Iris pigment epithelial cell (primary cell): Measurements from ENCODE around the gene TCFL5.

Experiments used
- DNase-seq: peaks from one replicate; pipeline ENCODE4 v3.0.0-alpha.2; 2011; ENCODE audit warnings: low read depth

TCFL5 gene

DNA sequence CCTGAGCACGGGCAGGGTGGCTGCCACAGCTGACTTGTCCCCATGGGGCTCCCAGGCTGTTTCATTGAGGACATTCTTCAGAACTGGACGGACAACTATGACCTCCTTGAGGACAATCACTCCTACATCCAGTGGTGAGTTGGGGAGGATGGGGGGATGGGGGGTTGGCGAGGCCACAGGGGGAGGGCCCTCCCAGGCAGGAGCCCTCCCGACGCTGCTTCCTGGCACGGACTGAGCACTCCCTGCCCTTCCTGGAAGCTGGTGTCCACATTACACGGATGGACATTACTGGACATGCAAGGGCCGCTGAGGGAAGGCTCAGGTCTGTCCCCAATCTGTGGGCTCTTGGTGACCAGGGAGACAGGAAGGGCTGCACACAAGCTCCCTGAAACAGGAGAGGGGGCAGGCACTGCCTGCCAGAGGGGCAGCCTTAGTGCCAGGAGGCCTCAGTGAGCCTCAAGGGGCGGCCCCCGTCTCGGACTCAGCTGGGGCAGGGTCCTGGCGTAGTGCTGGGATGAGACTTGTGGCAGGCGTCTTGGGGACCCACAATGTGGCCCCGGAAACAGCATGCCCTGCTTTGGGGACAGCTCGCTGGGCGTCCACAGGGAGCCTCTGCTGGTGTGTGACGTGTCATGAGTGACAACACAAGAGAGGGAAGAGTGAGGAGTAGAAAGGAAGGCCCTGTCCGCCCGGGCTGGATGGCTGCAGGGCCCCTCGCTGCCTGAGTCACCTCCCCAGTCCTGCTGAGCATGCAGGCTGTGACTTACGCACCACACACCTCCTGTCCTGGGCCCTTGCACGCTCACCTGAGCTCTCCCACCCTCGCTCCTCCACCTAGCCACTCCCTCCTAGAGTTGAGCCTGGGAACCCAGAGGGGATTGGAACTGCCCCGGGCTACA is 51.8 kb downstream of the TCFL5 start:
- DNase-seq: no peak

DNA sequence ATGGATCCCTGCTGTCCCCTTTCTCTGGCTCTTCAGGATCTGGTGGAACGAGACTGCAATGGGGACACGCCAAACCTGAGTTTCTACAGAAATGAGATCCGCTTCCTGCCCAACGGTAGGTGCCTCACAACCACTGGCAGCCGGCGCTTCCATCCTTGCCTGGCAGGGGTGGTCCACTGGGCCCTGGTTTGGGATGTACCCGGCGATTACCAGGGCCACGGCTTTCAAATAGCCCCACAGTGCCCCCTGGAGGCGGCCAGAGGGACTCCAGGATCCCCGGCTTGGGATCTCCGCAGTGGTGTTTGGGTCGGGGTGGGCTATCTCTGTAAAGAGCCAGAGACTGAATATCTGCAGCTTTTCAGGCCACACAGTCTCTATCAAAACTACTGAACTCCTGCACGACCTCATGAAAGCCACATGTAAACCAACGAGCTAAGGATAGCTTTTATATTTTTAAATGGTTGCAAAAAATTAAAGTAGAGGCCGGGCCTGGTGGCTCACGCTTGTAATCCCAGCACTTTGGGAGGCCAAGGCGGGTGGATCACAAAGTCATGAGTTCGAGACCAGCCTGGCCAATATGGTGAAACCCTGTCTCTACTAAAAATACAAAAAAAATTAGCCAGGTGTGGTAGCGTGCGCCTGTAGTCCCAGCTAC is 53.3 kb downstream of the TCFL5 start:
- no peak for DNase-seq

DNA sequence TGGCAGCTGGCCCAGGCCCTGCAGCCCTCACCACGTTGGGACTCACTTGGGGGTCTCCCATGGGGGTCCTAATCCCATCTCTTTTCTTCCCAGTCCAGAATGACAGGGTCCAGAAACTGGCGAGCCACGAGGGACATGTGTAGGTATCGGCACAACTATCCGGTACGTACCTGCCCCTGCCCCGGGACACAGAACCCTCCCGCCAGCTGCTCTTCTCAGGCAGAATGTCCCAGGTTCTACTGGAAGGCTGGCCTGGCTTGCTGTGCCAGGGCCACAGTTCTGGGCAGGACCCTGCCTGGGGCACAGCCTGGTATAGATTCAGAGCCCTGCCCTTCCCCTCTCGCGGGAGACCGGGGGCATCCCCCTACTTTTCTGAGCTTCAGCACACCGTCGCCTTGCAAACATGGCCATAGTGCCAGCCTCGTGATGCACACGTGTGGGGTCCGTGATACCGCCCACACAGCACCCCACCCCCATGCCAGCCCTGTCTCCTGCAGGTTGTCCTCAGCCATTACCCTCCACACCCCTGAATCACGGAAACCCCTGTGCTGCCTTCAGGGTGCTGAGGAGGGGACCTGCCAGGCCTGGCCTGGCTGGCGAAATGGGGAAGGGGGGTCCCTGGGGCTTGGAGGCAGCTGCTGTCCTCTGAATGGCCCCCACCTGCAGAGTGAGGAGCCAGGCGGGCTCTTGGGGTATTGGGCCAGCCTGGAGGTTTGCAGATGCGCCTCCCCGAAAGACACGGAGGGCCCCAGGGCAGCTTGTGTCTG is 54.0 kb downstream of the TCFL5 start:
- no peak for DNase-seq

DNA sequence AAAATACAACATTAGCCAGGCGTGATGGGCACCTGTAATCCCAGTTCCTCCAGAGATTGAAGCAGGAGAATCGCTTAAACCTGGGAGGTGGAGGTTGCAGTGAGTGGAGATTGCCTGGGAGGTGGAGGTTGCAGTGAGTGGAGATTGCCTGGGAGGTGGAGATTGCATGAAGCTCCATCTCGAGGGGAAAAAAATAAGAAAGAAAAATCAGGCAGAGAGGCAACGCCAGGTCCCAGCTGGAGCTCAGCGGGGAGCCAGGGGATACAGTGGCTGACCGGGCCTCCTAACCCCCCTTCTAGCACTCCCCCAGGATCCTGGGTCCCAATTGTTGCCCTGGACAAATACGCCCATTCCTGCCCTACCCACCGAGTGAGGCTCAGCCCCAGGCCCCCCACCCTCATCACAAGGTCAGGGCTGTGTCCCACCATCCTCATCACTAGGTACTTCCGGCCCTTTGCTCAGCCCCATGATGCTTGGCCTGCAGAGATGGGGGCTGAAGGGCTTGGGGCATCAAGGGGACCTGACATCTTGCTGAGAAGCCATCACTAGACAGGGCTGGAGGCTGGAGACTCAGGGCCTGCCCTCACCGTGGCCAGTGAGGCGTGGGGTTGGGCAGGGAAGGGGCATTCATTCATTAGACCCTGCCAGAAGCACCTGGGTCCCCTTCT is 55.1 kb downstream of the TCFL5 start:
- no peak for DNase-seq

DNA sequence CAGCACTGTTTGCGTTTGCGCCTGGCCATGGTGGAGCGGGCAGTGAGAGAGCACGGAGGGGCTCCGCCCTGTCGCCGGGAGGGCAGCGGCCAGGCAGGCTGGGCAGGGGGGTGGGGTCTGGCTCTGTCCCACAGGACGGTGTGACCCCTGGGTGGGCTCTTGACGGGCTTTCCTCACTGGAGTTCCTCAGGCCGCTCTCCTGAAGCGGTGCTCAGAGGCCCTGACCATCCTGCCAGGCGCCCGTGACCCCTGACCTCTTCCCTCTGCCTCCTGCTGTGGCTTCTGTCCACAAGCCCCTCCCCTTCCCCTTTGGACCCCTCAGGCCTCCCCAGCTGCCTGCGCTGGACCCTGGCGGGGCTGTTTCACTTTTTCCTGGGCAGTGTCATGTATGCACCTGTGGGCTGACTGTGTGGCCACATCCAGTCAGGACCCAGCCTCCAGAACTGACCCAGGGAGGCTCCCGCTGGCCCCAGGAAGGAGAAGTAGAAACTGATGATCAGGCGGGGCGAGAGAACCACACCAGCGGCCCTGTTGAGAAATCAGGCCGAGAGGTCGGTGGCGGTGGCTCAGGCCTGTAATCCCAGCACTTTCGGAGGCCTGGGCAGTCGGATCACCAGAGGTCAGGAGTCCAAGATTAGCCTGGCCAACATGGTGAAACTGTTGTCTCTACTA is 55.8 kb downstream of the TCFL5 start:
- DNase-seq: peak; percentile 42

DNA sequence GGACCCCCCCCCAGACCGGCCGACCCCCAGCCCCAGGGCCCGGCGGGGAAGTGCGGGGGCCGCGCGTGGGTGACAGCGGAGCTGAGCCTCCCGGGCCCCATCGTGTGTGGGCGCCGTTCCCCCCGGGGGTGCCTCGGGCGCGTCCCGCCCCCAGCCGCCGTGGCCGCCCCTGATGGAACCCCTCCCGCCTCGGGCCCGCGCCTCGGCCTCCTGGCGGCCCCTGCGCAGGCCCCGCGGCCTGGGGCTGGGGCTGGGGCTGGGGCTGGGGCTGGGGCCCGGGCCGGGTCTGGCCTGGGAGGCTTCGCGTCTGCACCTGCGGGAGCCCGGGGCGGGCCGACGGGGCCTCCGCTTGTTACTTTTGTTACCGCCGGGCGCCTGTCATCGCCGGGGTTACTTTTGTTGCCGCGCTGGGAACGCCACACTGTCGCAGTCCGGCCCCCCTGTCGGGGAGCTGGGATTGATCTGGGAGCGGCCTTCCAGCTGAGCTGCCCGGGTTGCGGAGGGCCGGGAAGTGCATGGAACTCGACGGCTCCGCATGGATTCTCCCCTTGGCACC is 56.4 kb downstream of the TCFL5 start:
- DNase-seq: no peak

DNA sequence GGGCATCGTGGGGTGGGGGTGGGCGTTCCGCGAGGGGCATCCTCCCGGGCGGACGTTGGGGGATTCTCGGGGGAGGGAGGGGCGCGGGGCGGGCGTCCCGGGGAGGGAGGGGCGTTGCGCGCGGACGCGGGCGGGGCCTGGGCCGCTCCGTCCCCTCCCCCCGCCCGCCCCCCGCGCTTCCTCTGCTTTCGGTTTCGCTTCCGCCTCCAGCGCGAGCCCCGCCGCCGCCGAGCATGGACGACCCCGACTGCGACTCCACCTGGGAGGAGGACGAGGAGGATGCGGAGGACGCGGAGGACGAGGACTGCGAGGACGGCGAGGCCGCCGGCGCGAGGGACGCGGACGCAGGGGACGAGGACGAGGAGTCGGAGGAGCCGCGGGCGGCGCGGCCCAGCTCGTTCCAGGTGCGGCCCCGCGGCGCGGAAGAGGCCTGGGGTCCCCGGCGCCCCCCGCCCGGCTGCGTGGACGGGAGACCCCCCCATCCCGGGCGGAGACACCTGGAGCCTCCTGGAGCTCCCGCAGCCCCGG is 56.9 kb downstream of the TCFL5 start, which contains the start of gene OGFR:
Gene OGFR, plus strand, starts transcription at position 209 of the 528 bp plus-strand sequence. Its CDS starts 25 bp downstream, at position 234.
- DNase-seq: peak; percentile 54

DNA sequence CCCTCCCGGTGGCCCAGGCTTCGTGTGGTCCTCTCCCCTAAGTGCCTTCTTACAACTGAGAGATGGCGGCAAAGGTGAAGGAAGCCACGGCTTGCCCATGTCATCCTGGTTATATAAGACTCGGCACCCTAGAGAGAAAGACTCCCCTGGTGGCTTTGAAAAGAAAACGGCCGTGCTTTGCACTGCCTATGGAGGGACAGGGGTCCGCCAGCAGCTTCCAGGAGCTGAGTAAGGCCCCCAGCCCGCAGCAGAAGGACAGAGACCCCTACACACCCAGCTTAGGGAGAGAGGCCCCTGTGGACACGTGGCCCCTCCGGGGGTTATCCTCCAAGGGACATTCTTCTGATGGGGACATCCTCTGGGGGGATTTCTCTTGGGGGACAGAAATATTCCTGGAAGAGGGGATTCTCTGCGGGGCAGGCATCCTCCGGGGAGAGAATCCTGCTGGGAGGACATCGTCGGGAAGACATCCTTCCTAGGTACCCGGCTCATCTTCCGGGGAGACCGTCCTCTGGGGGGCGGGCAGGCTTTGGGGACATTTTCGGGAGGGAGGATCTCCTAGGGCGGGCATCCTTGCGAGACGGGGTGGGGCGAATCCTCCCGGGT is 57.5 kb downstream of the TCFL5 start:
- no peak for DNase-seq

DNA sequence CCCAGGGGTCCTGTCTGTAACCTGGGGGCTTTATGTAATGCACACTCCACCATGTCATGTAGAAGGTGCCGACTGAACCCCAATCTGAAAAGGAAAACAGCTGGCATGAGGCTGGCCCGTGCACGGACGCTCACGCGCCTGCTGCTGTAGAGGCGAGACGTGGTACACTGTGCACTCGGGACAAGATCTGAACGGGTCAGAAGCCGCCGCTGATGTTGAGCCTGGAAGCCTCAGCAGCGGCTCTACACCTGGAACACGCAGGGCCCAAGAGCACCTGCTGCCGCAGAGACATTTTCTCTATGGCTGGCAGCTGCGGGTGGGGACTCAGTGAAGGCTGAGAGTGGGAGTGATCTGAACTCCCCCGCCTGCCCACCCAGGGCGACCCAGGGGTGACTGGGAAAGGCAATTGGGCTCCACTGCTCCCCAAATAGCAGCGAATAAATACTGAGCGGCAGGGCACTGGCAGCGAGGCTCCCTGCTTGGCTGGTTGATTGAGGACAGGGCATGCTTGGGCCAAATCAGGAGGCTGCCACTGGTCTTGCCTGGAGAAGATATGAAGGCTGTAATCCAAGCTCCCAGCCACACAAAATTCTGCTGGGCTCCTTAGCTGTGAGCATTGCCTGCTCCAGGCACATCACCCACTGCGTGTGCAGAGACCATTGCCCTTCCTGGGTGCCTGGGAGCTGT is 59.5 kb downstream of the TCFL5 start:
- no peak for DNase-seq

DNA sequence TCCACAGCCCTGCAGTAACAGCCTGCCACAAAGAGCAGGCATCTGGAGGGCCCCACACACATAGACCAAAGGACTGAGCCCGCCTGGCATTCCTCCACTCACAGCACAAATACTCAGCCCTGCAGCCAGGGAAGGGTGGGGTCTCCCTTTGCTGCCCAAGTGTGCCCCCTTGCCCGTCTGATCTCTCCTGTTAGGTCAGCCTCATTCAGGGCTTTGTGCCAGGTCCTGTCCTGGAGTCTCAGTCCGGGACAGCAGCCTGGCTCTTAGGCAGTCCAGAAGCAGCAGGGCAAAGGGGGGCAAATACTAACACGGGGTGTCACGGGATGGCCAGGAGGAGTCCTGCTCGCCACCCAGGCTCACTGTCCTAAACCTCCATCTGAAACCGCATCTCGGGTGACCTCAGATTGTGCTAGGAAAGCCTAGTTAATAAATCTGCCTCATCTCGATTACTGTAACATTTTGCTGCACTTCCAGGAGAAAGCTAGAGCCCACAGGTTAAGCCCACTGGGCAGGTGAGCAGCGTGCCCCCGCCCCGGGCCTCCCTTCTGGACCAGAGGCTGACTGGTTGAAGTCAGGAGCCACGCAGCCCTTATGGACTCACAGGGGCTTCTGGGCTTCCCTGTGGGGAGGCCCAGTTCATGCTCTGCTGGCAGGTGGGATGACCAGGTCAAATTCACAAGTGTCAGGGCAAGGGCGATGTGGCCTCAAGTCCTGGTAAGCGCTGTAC is 60.2 kb downstream of the TCFL5 start:
- no peak for DNase-seq

DNA sequence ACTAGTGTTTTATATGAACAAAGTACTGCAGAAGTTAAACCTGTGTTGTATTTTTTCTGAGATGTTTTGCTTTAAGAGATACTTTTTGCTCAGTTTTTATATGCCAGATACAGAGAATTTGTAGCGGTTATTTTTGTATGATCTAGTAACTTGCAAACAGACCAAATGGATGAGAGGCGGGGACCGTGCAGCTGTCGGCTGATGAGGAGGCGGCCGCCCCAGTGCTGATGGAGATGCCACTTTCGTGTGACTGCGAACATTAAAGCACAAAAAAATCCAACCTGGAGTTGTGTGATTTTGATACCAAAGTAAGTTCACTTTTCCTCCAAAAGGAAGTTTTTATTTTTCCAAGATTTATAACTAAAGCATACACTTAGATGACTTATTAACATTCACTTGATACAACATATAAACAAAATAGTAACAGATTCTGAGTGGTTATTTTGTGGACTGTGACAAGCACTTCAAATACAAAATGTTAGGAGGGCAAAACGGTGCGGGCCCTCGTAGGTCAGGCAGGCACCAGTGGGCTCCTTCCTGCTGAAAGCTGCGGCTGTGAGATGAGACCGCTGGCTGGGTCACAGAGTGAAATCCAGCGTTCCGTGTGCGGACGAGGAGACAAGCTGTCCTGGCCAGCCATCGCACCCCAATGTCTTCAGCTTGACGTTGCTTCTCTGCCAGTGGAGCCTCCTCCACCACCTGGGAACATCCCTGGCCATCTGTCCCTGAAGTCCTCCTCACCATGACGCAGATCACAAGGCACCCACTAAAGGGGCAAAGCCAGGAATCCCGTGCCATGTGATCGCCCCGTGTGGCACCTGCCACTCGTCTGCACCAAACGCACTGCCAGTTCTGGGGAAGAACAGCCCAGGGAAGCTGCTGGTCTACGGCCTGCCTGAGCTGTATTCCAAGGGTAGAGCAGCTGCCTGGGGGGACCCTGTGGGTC is 61.0 kb downstream of the TCFL5 start:
- DNase-seq: no peak

DNA sequence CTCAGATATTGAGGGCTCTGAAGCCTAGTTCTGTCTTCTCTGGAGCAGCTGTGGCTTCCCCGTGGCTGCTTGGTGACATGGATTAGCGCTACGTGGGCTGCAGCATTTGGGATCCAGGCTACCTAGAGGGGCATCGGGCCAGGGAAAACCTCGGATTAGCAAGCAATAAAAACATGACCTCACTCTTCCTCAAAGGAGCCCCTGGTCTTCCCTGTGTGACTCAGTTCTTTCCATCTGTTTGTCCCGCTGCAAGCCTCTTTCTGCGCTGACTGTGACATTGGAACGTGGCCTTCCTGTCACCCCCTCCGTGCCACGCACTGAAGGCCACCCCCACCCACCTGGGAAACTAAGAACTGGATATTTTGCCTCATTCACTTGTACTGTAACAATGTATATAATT is 61.7 kb downstream of the TCFL5 start:
- no peak for DNase-seq

DNA sequence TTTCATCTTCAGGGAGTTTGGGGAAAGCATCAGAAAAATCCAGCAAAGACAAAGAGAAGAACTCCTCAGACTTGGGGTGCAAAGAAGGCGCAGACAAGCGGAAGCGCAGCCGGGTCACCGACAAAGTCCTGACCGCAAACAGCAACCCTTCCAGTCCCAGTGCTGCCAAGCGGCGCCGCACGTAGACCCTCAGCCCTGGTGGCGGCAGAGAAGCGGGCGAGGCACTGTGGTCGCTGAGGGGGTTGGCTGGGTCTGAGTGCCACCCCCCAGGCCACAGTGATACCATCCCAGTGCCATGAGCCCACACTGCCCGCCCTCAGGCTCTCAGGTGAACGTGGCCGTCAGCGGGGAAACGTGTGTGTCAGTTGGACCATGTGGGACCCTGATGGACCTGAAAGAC is 62.2 kb downstream of the TCFL5 start:
- DNase-seq: no peak

DNA sequence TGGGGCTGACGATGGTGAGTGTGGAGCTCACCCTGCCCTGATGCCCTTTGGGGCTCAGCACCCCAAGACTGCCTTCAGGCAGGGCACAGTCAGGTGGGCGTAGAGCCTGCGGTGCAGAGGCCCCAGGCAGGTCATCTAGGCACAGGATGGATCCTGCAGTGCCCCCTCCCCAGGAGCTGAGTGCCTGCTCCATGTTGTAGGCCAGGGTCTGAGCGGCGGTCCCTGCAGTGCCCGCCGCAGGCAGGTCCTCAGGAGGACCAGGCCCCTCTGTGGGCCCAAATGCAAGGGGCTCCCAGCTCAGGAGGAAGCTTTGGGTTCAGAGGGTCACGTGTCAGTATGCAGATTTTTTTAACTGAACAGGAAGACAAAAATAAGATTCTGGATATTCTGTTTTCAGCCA is 62.6 kb downstream of the TCFL5 start:
- no peak for DNase-seq

DNA sequence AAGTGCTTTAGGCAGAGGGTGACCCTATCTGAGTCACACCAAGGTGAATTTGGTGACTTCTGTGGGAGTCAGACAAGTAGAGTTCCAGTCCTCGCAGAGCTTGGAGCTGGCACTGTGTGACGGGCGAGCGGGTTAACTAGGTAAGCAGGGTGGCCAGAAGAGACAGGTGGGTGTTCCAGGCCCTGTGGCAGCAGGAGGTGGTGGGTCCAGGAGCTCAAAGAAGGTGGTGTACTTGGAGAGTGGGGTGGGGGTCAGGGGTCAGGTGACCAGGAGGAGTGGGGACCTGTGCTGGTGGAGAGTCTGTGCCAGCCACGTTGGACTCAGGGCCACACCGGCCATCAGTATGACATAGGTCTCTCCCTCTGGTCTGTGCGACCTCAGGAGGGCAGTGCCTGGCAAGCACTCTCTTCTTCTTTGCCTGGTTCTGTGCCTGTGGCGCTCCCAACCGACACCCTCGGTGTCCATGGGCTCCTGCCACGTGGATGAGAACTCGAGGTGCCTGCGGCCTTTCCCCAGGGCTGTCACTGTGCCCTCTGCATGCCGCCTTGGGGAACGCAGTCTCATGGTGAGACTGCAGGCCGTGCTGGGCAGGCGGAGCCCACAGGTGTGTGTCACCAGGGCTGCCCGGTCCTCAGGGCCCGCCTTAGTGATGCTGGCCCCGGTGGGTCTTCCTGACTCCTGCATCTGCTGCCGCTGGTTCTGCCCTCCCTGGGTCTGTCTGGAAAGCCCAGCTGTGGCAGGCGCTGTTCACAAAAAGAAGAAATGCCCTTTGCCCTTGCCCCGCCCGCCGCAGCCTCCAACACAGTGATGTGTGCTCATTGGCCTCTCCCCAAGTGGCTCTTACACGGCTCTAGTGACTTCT is 63.7 kb downstream of the TCFL5 start:
- no peak for DNase-seq

DNA sequence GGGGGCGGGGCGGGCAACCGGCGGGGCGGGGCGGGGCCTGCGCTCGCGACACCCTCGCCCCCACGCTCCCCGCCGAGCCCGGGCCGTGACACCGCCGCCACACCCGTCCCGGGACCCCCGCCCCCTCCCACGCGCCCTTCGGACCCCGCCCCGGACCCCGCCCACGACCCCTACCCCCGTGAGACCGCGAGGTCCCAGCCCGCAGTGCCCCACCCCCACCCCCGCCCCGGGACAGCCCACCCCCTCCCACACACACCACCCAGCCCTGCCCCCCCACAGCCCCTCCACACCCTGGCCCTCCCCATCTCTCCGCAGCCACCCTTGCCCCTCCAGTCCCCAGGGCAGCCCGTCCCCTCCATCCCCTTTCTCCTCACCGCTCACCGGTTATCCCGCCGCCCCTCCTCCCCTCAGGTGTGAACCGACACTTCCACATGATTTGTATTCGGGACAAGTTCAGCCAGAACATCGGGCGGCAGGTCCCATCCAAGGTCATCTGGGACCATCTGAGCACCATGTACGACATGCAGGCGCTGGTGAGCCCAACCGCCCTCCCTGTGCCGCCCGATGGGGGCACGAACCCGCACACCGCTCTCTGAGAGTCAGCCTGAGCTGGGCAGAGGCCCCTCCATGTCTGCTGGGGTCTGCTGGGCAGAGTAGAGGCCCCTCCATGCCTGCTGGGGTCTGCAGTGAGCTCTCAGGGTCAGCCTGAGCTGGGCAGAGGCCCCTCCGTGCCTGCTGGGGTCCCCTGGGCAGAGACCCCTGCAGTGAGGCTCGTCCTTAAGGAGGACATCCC is 64.7 kb downstream of the TCFL5 start:
- DNase-seq: no peak
